ENCODE data around the gene PRSS33.

PRSS33 gene

GRCh38 chr16:2787961-2788360 lies 601 bp upstream of the PRSS33 start:
- peaks cover 7% of the 10 kb centered on the region for H3K4me1 Mint-ChIP-seq
- no peak overlapping the region for H3K4me3 Mint-ChIP-seq
- H3K36me3 Mint-ChIP-seq, result no peaks in the 10 kb centered on the region
- no peaks in the 10 kb centered on the region for H3K9me3 Mint-ChIP-seq
- H3K27ac Mint-ChIP-seq, result no peak overlapping the region
- peaks cover 7% of the 10 kb centered on the region for H3K27me3 Mint-ChIP-seq

GRCh38 chr16:2786826-2787151 lies 571 bp downstream of the PRSS33 start:
- peaks cover 4% of the 10 kb centered on the region for H3K27me3 Mint-ChIP-seq
- H3K4me1 Mint-ChIP-seq, result peaks cover 7% of the 10 kb centered on the region
- no peaks in the 10 kb centered on the region for H3K9me3 Mint-ChIP-seq
- H3K36me3 Mint-ChIP-seq, result no peaks in the 10 kb centered on the region
- no peak overlapping the region for H3K27ac Mint-ChIP-seq
- H3K4me3 Mint-ChIP-seq, result no peak overlapping the region

- Mint-ChIP-seq H3K27me3 (peaks cover 2% of the 10 kb centered on the region), H3K27ac (no peak overlapping the region), H3K4me1 (peaks cover 7% of the 10 kb centered on the region), H3K36me3 (no peaks in the 10 kb centered on the region), H3K4me3 (no peak overlapping the region), H3K9me3 (no peaks in the 10 kb centered on the region)
Measured at GRCh38 chr16:2786061-2786825, 1.1 kb downstream of the PRSS33 start.

- Mint-ChIP-seq H3K4me1 (peaks cover 7% of the 10 kb centered on the region), H3K27me3 (peaks cover 2% of the 10 kb centered on the region), H3K27ac (peak overlapping the region; percentile 88), H3K4me3 (peak overlapping the region; percentile 91), H3K9me3 (no peaks in the 10 kb centered on the region), H3K36me3 (no peaks in the 10 kb centered on the region)
Measured at GRCh38 chr16:2785101-2785991, 2.0 kb downstream of the PRSS33 start.

GRCh38 chr16:2784358-2785100 lies 2.8 kb downstream of the PRSS33 start:
- Mint-ChIP-seq H3K4me1 (peaks cover 7% of the 10 kb centered on the region), H3K36me3 (no peaks in the 10 kb centered on the region), H3K9me3 (no peaks in the 10 kb centered on the region), H3K4me3 (peak overlapping the region; percentile 91), H3K27me3 (peaks cover under 1% of the 10 kb centered on the region), H3K27ac (peak overlapping the region; percentile 88)

GRCh38 chr16:2783581-2784357 lies 3.6 kb downstream of the PRSS33 start:
- Mint-ChIP-seq H3K4me3 (peak overlapping the region; percentile 36), H3K4me1 (peaks cover 10% of the 10 kb centered on the region), H3K9me3 (no peaks in the 10 kb centered on the region), H3K27ac (peak overlapping the region; percentile 32), H3K36me3 (no peaks in the 10 kb centered on the region), H3K27me3 (no peaks in the 10 kb centered on the region)

- H3K4me1 Mint-ChIP-seq, result peaks cover 19% of the 10 kb centered on the region
- no peaks in the 10 kb centered on the region for H3K36me3 Mint-ChIP-seq
Measured at GRCh38 chr16:2782583-2783351, 4.6 kb downstream of the PRSS33 start.

GRCh38 chr16:2779978-2780898 lies 7.1 kb downstream of the PRSS33 start:
- H3K36me3 Mint-ChIP-seq, result no peaks in the 10 kb centered on the region
- H3K27me3 Mint-ChIP-seq, result no peaks in the 10 kb centered on the region
- H3K4me1 Mint-ChIP-seq, result peaks cover 25% of the 10 kb centered on the region
- peak overlapping the region; percentile 19 for H3K4me3 Mint-ChIP-seq
- H3K9me3 Mint-ChIP-seq, result no peaks in the 10 kb centered on the region
- no peak overlapping the region for H3K27ac Mint-ChIP-seq

More at GRCh38 chr16:2782583-2783351, 4.6 kb downstream of the PRSS33 start:
- Mint-ChIP-seq H3K27ac (no peak overlapping the region), H3K9me3 (no peaks in the 10 kb centered on the region), H3K4me3 (no peak overlapping the region), H3K27me3 (no peaks in the 10 kb centered on the region)

- Mint-ChIP-seq H3K4me3 (no peak overlapping the region), H3K27me3 (no peaks in the 10 kb centered on the region), H3K27ac (no peak overlapping the region), H3K4me1 (peaks cover 24% of the 10 kb centered on the region), H3K36me3 (no peaks in the 10 kb centered on the region), H3K9me3 (no peaks in the 10 kb centered on the region)
Measured at GRCh38 chr16:2779151-2779920, 8.0 kb downstream of the PRSS33 start.

- Mint-ChIP-seq H3K4me1 (peaks cover 25% of the 10 kb centered on the region), H3K27me3 (no peaks in the 10 kb centered on the region), H3K4me3 (peak overlapping the region; percentile 95)
Measured at GRCh38 chr16:2778630-2778958, 8.8 kb downstream of the PRSS33 start.

GRCh38 chr16:2777903-2778629 lies 9.3 kb downstream of the PRSS33 start:
- peaks cover 25% of the 10 kb centered on the region for H3K4me1 Mint-ChIP-seq
- H3K27me3 Mint-ChIP-seq, result no peaks in the 10 kb centered on the region
- H3K9me3 Mint-ChIP-seq, result no peaks in the 10 kb centered on the region
- H3K27ac Mint-ChIP-seq, result peak overlapping the region; percentile 94
- H3K4me3 Mint-ChIP-seq, result peak overlapping the region; percentile 95
- no peaks in the 10 kb centered on the region for H3K36me3 Mint-ChIP-seq

More at GRCh38 chr16:2778630-2778958, 8.8 kb downstream of the PRSS33 start:
- Mint-ChIP-seq H3K36me3 (no peaks in the 10 kb centered on the region), H3K9me3 (no peaks in the 10 kb centered on the region), H3K27ac (peak overlapping the region; percentile 94)

GRCh38 chr16:2777231-2777902 lies 10.0 kb downstream of the PRSS33 start, which contains the start of gene ELOB:
TSS of gene ELOB (minus strand) at chr16:2777280. CDS start at chr16:2777239, 41 bp downstream.
- H3K4me1 Mint-ChIP-seq, result peaks cover 25% of the 10 kb centered on the region
- peak within 1 kb of the TSS; percentile 96 for H3K4me3 Mint-ChIP-seq
- peak within 1 kb of the TSS; percentile 97 for H3K27ac Mint-ChIP-seq
- peaks cover 3% of the 10 kb centered on the region for H3K36me3 Mint-ChIP-seq
- H3K27me3 Mint-ChIP-seq, result no peaks in the 10 kb centered on the region
- no peaks in the 10 kb centered on the region for H3K9me3 Mint-ChIP-seq
